Lower leg skin (tissue), 3 donors: Measurements from ENCODE around the gene KIZ.

Source experiments
- CTCF ChIP-seq, 3 donors: fragments of 450-650 bp; IDR thresholded peaks; one replicate each; pipeline ENCODE4 v1.5.1; 2016; ENCODE audit warnings: antibody characterized with exemption in 3 of 3, mild to moderate bottlenecking in 3 of 3, moderate library complexity in 2 of 3
- POLR2A ChIP-seq, 2 donors: fragments of 450-650 bp; IDR thresholded peaks; one replicate each; pipeline ENCODE4 v1.6.1; 2016 to 2017; ENCODE audit warnings: antibody characterized with exemption in 2 of 2, mild to moderate bottlenecking in 1 of 2, moderate library complexity in 1 of 2

- TF ChIP-seq CTCF (IDR thresholded peaks at IDR 0.05) (no peak), POLR2A (IDR thresholded peaks at IDR 0.05) (no peak)
Observed at GRCh38 chr20:21244808-21245207, 118.9 kb downstream of the KIZ start.
